D721Med (cell line): ENCODE results near the gene CORO7.

Experiments used
- DNase-seq: peaks from one replicate; pipeline ENCODE4 v3.0.0; 2011; ENCODE audit warnings: low spot score; ENCODE audit not compliant: insufficient read length
- FAIRE-seq: peaks from 2 replicates; lab custom pipeline; 2011; peaks lifted over from hg19 to GRCh38; lab: Jason Lieb, UNC
- TF ChIP-seq, protein P1 (sequence below): IDR thresholded peaks from 2 replicates; pipeline ENCODE4 v1.5.1; 2012; ENCODE audit warnings: mild to moderate bottlenecking, control low read depth; ENCODE audit not compliant: insufficient read depth; ENCODE audit errors: missing control alignments

CORO7 gene

DNA sequence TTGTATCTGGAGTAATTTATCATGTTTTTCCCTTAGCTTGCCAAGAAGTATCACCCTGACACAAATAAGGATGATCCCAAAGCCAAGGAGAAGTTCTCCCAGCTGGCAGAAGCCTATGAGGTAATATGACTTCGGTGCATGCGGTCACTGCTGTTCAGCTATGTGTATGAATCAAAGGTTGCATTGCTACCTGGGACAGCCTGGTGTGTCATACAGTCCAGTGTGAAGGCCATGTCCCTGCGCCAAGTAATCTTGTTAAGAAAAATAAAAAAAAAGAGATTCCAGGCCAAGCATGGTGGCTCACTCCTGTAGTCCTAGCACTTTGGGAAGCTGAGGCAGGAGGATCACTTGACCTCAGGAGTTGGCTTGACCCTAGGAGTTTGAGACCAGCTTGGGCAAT lies 21.0 kb upstream of the CORO7 start:
- TF ChIP-seq, protein P1, sequence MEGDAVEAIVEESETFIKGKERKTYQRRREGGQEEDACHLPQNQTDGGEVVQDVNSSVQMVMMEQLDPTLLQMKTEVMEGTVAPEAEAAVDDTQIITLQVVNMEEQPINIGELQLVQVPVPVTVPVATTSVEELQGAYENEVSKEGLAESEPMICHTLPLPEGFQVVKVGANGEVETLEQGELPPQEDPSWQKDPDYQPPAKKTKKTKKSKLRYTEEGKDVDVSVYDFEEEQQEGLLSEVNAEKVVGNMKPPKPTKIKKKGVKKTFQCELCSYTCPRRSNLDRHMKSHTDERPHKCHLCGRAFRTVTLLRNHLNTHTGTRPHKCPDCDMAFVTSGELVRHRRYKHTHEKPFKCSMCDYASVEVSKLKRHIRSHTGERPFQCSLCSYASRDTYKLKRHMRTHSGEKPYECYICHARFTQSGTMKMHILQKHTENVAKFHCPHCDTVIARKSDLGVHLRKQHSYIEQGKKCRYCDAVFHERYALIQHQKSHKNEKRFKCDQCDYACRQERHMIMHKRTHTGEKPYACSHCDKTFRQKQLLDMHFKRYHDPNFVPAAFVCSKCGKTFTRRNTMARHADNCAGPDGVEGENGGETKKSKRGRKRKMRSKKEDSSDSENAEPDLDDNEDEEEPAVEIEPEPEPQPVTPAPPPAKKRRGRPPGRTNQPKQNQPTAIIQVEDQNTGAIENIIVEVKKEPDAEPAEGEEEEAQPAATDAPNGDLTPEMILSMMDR = no peak
- FAIRE-seq (no peak), DNase-seq (no peak)

DNA sequence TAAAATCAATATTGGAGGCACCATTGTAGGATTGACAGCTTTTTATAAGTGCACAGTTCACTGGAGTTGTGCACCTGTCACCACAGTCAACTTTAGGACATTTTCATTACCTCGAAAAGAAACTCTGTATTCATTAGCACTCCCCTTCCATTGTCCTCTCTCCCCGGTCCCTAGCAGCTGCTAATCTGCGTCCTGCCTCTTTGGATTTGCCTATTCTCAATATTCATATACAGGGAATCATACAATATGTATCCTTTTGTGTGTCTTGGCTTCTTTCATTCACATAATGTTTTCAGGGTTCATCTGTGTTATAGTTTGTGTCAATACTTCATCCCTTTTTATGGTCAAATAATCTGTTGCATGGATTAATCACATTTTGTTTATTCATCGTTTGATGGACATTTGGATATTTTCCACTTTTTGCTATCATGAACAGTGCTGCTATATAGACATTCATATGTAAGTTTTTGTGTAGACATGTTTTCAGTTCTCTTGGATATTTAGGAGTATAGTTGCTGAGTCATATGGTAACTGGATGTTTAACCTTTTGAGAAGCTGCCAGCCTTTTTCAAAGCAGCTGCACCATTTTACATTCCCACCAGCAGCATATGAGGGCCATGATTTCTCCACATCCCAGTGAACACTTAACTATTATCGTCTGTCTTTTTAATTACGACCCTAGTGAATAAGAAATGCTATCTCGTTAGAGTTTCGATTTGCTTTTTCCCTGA lies 19.1 kb upstream of the CORO7 start:
- FAIRE-seq (no peak), DNase-seq (no peak)
- TF ChIP-seq, protein P1 = no peak

DNA sequence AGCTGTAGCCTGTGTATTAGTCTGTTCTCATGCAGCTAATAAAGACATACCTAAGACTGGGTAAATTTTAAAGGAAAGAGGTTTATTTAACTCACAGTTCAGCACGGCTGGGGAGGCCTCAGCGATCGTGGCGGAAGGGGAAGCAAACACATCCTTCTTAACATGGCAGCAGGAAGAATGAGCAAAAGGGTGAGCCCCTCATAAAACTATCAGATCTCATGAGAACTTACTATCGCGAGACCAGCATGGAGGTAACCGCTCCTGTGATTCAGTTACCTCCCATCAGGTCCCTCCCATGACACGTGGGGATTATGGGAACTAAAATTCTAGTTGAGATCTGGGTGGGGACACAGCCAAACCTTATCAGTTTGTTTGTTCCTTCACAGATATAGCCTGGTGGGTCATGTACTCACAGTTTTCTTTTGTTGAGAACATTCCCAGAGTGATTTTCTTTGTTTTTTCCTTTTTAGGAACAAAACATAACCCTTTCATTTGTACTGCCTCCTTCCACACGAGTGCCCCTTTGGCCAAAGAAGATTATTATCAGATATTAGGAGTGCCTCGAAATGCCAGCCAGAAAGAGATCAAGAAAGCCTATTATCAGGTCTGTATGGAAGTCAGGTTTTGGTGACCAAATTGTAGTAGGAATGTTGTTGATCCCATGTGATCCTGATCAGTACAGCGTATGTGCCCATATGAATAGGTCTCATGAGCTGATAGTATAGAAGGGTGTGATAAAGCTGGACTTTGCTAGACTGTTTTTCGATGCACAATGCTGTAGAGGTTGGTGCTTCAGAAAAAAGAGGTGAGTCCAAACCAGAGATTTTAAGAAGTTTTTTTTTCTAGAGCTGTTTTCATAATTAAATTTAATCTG lies 17.8 kb upstream of the CORO7 start:
- DNase-seq = no peak

DNA sequence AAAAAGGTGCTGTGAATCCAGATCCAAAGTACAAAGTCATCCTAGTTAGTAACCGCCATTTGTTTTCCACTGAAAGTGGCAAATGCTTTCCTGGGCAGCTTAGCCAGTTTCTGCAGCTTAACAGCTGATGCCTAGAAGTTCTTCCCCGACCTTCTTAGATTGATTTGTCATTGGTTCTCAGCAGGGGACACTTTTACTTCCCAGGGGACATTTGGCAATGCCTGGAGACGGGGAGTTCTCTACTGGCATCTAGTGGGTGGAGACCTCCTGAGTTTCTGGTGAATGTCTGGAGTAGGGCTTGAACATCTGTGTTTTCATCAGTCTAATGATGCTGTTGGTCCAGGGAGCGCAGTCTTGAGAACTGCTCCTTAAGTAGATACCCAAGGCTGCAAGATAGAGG lies 16.8 kb upstream of the CORO7 start:
- no peak for DNase-seq
- TF ChIP-seq, protein P1 = no peak
- FAIRE-seq = no peak

More for the DNA sequence above, 17.8 kb upstream of the CORO7 start:
- TF ChIP-seq, protein P1 = no peak
- FAIRE-seq = no peak

DNA sequence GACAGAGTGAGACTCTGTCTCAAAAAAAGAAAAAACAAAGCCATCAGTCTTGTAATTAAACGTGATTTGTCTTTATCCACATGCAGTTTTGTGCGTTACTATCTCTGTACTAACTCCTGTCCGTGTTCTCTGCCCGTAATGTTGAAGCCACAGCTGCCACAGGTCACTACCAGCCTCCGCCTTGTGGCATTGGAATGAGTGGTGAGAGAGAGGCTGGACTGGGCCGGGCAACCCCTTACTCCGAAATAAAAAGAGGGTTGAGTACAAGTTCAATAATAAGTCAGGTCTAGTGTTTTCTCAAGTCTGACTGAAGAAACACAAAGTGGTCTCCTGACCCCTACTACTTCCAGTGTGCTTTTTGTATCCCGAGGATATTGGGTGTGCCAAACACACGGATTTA lies 14.6 kb upstream of the CORO7 start:
- TF ChIP-seq, protein P1 = no peak
- DNase-seq (no peak), FAIRE-seq (no peak)

DNA sequence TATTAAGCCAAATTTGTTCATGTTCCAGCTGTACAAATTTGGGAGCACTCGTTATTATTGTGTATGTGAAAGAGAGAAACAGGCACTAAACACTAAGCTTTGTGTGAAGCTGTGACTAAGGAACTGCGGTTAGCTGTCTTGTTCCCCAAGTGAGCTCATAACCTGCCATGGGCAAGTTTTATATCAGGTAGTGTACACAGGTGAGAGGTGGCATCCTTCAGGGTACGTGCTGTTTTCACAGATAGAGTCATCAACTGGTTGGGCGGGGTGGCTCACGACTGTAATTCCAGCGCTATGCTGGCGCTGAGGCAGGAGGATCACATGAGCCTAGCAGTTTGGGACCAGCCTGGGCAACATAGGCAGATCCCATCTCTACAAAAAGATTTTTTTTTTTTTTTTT lies 12.1 kb upstream of the CORO7 start:
- FAIRE-seq = no peak
- no peak for DNase-seq
- TF ChIP-seq, protein P1 = no peak
